ENCODE data around the gene SPATS1.
"Not testable (repeated sequence)": the region's sequence is repeated elsewhere in the genome, so short reads cannot be mapped to it uniquely, and the experiment has no call there.

Gene SPATS1

DNA sequence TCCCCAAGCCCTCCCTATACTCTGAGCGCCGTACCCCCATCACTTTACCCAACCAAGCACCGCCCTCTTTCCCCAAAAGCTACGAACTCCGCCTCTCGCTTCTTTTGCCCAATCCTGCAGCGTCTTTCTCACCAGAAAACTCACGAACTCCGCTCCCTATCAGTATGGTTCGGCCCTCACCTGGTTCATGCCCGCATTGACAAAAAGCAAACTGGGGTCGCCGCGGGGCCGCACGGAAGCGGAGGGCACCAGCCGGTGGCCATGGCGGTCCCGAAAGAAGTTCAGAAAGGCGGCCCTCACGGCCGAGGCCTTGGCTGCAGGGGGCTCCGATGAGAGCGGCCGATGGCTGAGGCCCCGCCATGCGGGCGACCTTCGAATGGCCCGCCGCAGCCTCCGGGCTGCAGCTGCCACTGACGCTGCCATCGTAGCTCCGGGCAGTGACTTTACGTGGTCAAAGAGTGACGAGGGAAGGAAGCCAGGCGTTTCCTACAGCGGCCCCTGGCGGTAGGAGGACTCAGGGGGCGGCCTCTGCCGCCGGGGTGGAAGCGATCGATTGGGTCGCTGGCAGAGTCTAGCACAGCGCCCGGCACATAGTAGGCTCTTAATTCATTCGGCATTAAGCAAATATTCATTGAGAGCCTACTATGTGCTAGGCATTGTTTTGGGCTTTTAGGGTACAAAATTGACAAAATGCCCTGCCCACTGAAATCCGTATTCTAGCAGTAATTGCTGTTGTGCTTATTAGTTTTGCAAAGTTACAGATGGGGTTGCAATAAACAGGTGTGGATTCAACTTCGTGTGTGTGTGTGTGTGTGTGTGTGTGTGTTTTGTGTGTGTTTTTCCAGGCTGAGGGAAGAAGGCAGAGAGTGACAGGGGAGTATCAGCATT, 29.3 kb upstream of the SPATS1 start, which contains the start of gene AARS2:
Gene AARS2, minus strand, starts transcription at position 447 of the 888 bp plus-strand sequence. Its CDS starts 24 bp downstream, at position 423.
- peak within 1 kb of the TSS; percentile 91 for H3K9ac ChIP-seq
- peak within 1 kb of the TSS; percentile 81 for H3K27ac ChIP-seq
- H2AFZ ChIP-seq (ENCODE audit: low read depth) = peak within 1 kb of the TSS; percentile 87
- peak within 1 kb of the TSS; percentile 56 for H3K4me3 ChIP-seq (IDR thresholded peaks at IDR 0.05; ENCODE audit: insufficient read depth, low read depth, low read length)
- peak within 1 kb of the TSS; percentile 98 for H3K4me2 ChIP-seq
- peaks cover 5% of the 10 kb centered on the region; the same call in 1 of the 2 replicates for H3K36me3 ChIP-seq (ENCODE audit: insufficient read depth)
- TF ChIP-seq, protein P1, sequence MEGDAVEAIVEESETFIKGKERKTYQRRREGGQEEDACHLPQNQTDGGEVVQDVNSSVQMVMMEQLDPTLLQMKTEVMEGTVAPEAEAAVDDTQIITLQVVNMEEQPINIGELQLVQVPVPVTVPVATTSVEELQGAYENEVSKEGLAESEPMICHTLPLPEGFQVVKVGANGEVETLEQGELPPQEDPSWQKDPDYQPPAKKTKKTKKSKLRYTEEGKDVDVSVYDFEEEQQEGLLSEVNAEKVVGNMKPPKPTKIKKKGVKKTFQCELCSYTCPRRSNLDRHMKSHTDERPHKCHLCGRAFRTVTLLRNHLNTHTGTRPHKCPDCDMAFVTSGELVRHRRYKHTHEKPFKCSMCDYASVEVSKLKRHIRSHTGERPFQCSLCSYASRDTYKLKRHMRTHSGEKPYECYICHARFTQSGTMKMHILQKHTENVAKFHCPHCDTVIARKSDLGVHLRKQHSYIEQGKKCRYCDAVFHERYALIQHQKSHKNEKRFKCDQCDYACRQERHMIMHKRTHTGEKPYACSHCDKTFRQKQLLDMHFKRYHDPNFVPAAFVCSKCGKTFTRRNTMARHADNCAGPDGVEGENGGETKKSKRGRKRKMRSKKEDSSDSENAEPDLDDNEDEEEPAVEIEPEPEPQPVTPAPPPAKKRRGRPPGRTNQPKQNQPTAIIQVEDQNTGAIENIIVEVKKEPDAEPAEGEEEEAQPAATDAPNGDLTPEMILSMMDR (conservative IDR thresholded peaks at IDR 0.05; ENCODE audit: low read depth, low read length) = peak; percentile 91
- H3K4me1 ChIP-seq (ENCODE audit: low read depth, poor library complexity, severe bottlenecking) = peaks cover 6% of the 10 kb centered on the region
- no peaks in the 10 kb centered on the region for H3K27me3 ChIP-seq (ENCODE audit: insufficient read depth, low read depth)
- no peaks in the 10 kb centered on the region for H4K20me1 ChIP-seq (ENCODE audit: insufficient read depth)
- H3K79me2 ChIP-seq (ENCODE audit: insufficient read depth, low read depth) = peaks cover 13% of the 10 kb centered on the region; the same call in 1 of the 2 replicates

DNA sequence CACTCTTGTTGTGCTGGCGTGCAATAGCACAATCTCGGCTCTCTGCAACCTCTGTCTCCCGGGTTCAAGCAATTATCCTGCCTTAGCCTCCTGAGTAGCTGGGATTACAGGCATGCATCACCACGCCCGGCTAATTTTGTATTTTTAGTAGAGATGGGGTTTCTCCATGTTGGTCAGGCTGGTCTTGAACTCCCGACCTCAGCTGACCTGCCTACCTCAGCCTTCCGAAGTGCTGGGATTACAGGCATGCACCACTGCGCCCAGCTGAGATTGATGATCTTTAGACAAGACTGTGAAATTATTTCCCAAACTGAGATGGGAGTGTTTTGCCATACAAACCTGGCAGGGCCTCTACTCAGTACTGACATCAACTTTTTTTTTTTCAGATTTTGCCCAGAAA, 27.8 kb upstream of the SPATS1 start:
- not testable (repeated sequence) for H3K36me3 ChIP-seq (ENCODE audit: insufficient read depth); H3K4me3 ChIP-seq (IDR thresholded peaks at IDR 0.05; ENCODE audit: insufficient read depth, low read depth, low read length); H2AFZ ChIP-seq (ENCODE audit: low read depth)

DNA sequence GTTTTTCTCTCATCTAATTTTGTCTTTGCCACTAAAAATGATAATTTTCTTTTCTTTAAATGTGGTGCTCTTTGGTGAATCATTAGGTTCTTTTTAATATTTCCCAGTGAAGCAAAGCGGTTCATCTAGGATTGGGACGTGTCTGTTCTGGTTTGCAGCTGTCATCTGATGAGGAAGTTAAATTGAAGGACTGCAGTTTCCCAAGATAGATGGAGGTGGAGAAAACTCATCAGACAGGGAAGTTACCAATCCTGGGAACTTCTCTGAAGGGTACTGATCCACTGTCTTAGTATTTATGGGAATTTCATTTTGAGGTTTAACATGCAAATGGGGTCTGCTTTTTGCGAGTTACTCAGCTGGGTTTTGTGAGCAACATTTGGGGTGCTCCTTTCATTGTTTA, 26.9 kb upstream of the SPATS1 start:
- no peak overlapping the region for H2AFZ ChIP-seq (ENCODE audit: low read depth)
- TF ChIP-seq, protein P1 (conservative IDR thresholded peaks at IDR 0.05; ENCODE audit: low read depth, low read length) = no peak
- H4K20me1 ChIP-seq (ENCODE audit: insufficient read depth) = no peaks in the 10 kb centered on the region
- H3K27ac ChIP-seq = no peak overlapping the region
- H3K4me2 ChIP-seq = no peak overlapping the region
- no peak overlapping the region for H3K4me3 ChIP-seq (IDR thresholded peaks at IDR 0.05; ENCODE audit: insufficient read depth, low read depth, low read length)
- H3K36me3 ChIP-seq (ENCODE audit: insufficient read depth) = no peaks in the 10 kb centered on the region
- H3K4me1 ChIP-seq (ENCODE audit: low read depth, poor library complexity, severe bottlenecking) = peaks cover 6% of the 10 kb centered on the region
- H3K27me3 ChIP-seq (ENCODE audit: insufficient read depth, low read depth) = no peaks in the 10 kb centered on the region
- H3K79me2 ChIP-seq (ENCODE audit: insufficient read depth, low read depth) = peaks cover 13% of the 10 kb centered on the region; the same call in 1 of the 2 replicates
- no peak overlapping the region for H3K9ac ChIP-seq

More for the DNA sequence above, 27.8 kb upstream of the SPATS1 start:
- not testable (repeated sequence) for H3K27ac ChIP-seq; H3K27me3 ChIP-seq (ENCODE audit: insufficient read depth, low read depth); H3K4me1 ChIP-seq (ENCODE audit: low read depth, poor library complexity, severe bottlenecking); H4K20me1 ChIP-seq (ENCODE audit: insufficient read depth); H3K9ac ChIP-seq; H3K4me2 ChIP-seq
- peaks cover 13% of the 10 kb centered on the region; the same call in 1 of the 2 replicates for H3K79me2 ChIP-seq (ENCODE audit: insufficient read depth, low read depth)

DNA sequence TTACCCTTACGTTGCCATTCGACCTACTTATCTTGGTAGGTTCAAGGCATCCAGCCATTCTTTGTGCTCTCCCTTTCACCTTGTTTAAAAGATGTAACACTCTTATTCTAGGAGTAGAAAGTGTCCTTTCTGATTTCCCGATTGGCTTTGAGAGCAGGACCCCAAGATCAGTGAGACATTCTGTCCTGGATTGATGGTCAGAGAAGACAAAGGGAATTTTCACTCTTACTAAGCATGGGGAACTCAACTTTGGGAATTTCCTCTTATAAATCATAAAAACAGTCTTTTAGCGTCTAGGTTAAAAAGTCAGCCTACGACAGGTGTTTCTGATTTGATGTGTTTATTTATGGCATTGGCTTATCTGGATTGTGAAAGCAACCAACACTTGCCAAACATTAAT, 26.5 kb upstream of the SPATS1 start:
- Histone ChIP-seq H3K79me2 (ENCODE audit: insufficient read depth, low read depth) (peaks cover 13% of the 10 kb centered on the region; the same call in 1 of the 2 replicates), H2AFZ (ENCODE audit: low read depth) (no peak overlapping the region)
- TF ChIP-seq, protein P1 (conservative IDR thresholded peaks at IDR 0.05; ENCODE audit: low read depth, low read length) = no peak

DNA sequence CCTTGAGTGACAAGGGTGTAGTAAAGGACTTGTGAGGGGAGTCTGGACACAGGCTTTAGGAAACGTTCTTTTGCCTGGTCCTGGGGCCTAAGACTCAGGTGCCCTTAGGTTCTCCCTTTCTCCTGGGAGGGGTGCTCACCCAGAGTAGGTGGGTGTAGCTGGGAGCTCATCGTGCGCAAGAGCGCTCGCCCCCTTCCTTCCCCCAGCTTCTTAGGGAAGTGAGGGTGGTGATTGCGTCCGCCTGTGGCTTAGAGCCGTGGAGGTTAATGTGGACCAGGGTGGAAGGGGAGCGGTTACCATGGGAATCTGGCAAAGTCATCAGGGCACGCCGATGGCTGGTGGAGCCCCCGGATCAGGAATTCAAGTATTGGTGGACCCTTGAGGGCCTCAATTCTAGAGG, 26.0 kb upstream of the SPATS1 start:
- Histone ChIP-seq H3K9ac (no peak overlapping the region), H3K4me1 (ENCODE audit: low read depth, poor library complexity, severe bottlenecking) (peaks cover 6% of the 10 kb centered on the region), H3K79me2 (ENCODE audit: insufficient read depth, low read depth) (peaks cover 13% of the 10 kb centered on the region; the same call in 1 of the 2 replicates), H3K4me3 (IDR thresholded peaks at IDR 0.05; ENCODE audit: insufficient read depth, low read depth, low read length) (no peak overlapping the region), H2AFZ (ENCODE audit: low read depth) (no peak overlapping the region), H3K27me3 (ENCODE audit: insufficient read depth, low read depth) (no peaks in the 10 kb centered on the region), H3K4me2 (no peak overlapping the region), H3K27ac (no peak overlapping the region), H3K36me3 (ENCODE audit: insufficient read depth) (no peaks in the 10 kb centered on the region), H4K20me1 (ENCODE audit: insufficient read depth) (no peaks in the 10 kb centered on the region)
- TF ChIP-seq, protein P1 (conservative IDR thresholded peaks at IDR 0.05; ENCODE audit: low read depth, low read length) = no peak

More for the DNA sequence above, 26.5 kb upstream of the SPATS1 start:
- peaks cover 6% of the 10 kb centered on the region for H3K4me1 ChIP-seq (ENCODE audit: low read depth, poor library complexity, severe bottlenecking)
- H4K20me1 ChIP-seq (ENCODE audit: insufficient read depth) = no peaks in the 10 kb centered on the region
- no peak overlapping the region for H3K4me2 ChIP-seq
- H3K36me3 ChIP-seq (ENCODE audit: insufficient read depth) = no peaks in the 10 kb centered on the region
- no peaks in the 10 kb centered on the region for H3K27me3 ChIP-seq (ENCODE audit: insufficient read depth, low read depth)
- H3K27ac ChIP-seq = no peak overlapping the region
- H3K9ac ChIP-seq = no peak overlapping the region
- no peak overlapping the region for H3K4me3 ChIP-seq (IDR thresholded peaks at IDR 0.05; ENCODE audit: insufficient read depth, low read depth, low read length)

DNA sequence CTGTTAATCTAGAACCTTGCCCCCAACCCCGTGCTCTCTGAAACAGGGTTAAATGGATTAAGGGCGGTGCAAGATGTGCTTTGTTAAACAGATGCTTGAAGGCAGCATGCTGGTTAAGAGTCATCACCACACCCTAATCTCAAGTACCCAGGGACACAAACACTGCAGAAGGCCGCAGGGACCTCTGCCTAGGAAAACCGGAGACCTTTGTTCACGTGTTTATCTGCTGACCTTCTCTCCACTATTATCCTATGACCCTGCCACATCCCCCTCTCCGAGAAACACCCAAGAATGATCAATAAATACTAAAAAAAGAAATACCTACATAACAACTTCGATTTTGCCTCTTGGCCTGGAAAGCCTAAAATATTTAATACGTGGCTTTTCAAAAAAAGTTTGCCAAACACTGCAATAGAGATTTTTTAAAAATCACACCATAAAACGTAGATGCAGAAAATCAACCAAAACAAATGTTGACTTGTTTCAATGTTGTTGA, 25.3 kb upstream of the SPATS1 start:
- not testable (repeated sequence) for H2AFZ ChIP-seq (ENCODE audit: low read depth); H3K27ac ChIP-seq; H3K4me1 ChIP-seq (ENCODE audit: low read depth, poor library complexity, severe bottlenecking); H3K4me2 ChIP-seq; H3K9ac ChIP-seq; H3K4me3 ChIP-seq (IDR thresholded peaks at IDR 0.05; ENCODE audit: insufficient read depth, low read depth, low read length); H4K20me1 ChIP-seq (ENCODE audit: insufficient read depth); H3K79me2 ChIP-seq (ENCODE audit: insufficient read depth, low read depth); H3K27me3 ChIP-seq (ENCODE audit: insufficient read depth, low read depth); H3K36me3 ChIP-seq (ENCODE audit: insufficient read depth)

Data from KMS-11 (cell line).